GM12892 (cell line): Measurements from ENCODE around the gene PLA2G2D.
"Not testable (repeated sequence)": the region's sequence is repeated elsewhere in the genome, so short reads cannot be mapped to it uniquely, and the experiment has no call there.

Experiments
- DNase-seq: peaks from one replicate; pipeline ENCODE4 v3.0.0; 2011; ENCODE audit not compliant: insufficient read length
- FAIRE-seq: peaks from 2 replicates; lab custom pipeline; 2011; peaks lifted over from hg19 to GRCh38; lab: Jason Lieb, UNC
- POLR2A ChIP-seq: IDR thresholded peaks from 2 replicates; pipeline ENCODE4 v1.6.1; 2011; ENCODE audit warnings: low read depth, low read length, control low read depth
- POLR2AphosphoS5 ChIP-seq: IDR thresholded peaks from 2 replicates; pipeline ENCODE4 v1.6.1; 2011; ENCODE audit warnings: low read depth, low read length, control low read depth
- TAF1 ChIP-seq: IDR thresholded peaks from 2 replicates; pipeline ENCODE4 v1.6.1; 2011; ENCODE audit warnings: low read depth, mild to moderate bottlenecking, control low read depth, low read length, borderline replicate concordance

The PLA2G2D gene

GRCh38 chr1:20139776-20140612 is 20.7 kb upstream of the PLA2G2D start:
- no peak for FAIRE-seq

GRCh38 chr1:20138961-20139550 is 19.7 kb upstream of the PLA2G2D start, which contains the start of gene PLA2G2F:
TSS of gene PLA2G2F (plus strand) at chr1:20139323. CDS start at chr1:20139428, 105 bp downstream.
- FAIRE-seq (no peak), DNase-seq (no peak)
- TF ChIP-seq TAF1, result no peak
- TF ChIP-seq POLR2A, result no peak
- TF ChIP-seq POLR2AphosphoS5, result no peak

More at GRCh38 chr1:20139776-20140612, 20.7 kb upstream of the PLA2G2D start:
- TF ChIP-seq TAF1 (no peak), POLR2A (no peak), POLR2AphosphoS5 (no peak)
- DNase-seq, result no peak

- no peak for TF ChIP-seq POLR2A
- no peak for TF ChIP-seq TAF1
- no peak for TF ChIP-seq POLR2AphosphoS5
- no peak for FAIRE-seq
- no peak for DNase-seq
Observed at GRCh38 chr1:20138346-20138745, 19.0 kb upstream of the PLA2G2D start.

GRCh38 chr1:20137604-20138003 is 18.3 kb upstream of the PLA2G2D start:
- TF ChIP-seq TAF1 (no peak), POLR2A (no peak), POLR2AphosphoS5 (no peak)
- DNase-seq, result no peak
- no peak for FAIRE-seq

- FAIRE-seq (no peak), DNase-seq (no peak)
- no peak for TF ChIP-seq POLR2A
- TF ChIP-seq TAF1, result no peak
- TF ChIP-seq POLR2AphosphoS5, result no peak
Observed at GRCh38 chr1:20137055-20137454, 17.7 kb upstream of the PLA2G2D start.

- FAIRE-seq, result no peak
- no peak for DNase-seq
- TF ChIP-seq POLR2AphosphoS5 (no peak), TAF1 (no peak), POLR2A (no peak)
Observed at GRCh38 chr1:20136249-20136648, 16.9 kb upstream of the PLA2G2D start.

GRCh38 chr1:20134995-20135394 is 15.7 kb upstream of the PLA2G2D start:
- DNase-seq, result no peak
- no peak for FAIRE-seq
- TF ChIP-seq POLR2A (no peak), POLR2AphosphoS5 (no peak), TAF1 (no peak)

- DNase-seq, FAIRE-seq: not testable (repeated sequence)
Observed at GRCh38 chr1:20130518-20130917, 11.2 kb upstream of the PLA2G2D start.

GRCh38 chr1:20126806-20127440 is 7.6 kb upstream of the PLA2G2D start:
- TF ChIP-seq POLR2AphosphoS5 (no peak), POLR2A (no peak), TAF1 (no peak)
- FAIRE-seq, result peak; percentile 36
- DNase-seq, result no peak

- FAIRE-seq, result peak; percentile 94
- TF ChIP-seq POLR2AphosphoS5, result no peak
- TF ChIP-seq TAF1, result no peak
- no peak for TF ChIP-seq POLR2A
- no peak for DNase-seq
Observed at GRCh38 chr1:20126041-20126805, 6.9 kb upstream of the PLA2G2D start.

GRCh38 chr1:20125100-20125499 is 5.8 kb upstream of the PLA2G2D start:
- TF ChIP-seq TAF1 (no peak), POLR2AphosphoS5 (no peak), POLR2A (no peak)
- FAIRE-seq (peak; percentile 42), DNase-seq (no peak)
